Measurements from ENCODE around the gene PNLIPRP3.

GRCh38 chr10:116451711-116452337 is 24.2 kb downstream of the PNLIPRP3 start:
- no peak for TF ChIP-seq CTCF (IDR thresholded peaks at IDR 0.05)
- TF ChIP-seq GABPA (IDR thresholded peaks at IDR 0.05; ENCODE audit: low read depth), result no peak
- TF ChIP-seq ELF1 (IDR thresholded peaks at IDR 0.05), result no peak
- TF ChIP-seq REST (IDR thresholded peaks at IDR 0.05; ENCODE audit: low read depth, low read length), result no peak
- no peak for TF ChIP-seq SIN3A (IDR thresholded peaks at IDR 0.05; ENCODE audit: borderline replicate concordance, low read depth, low read length)
- no peak for TF ChIP-seq USF2 (IDR thresholded peaks at IDR 0.05; ENCODE audit: borderline replicate concordance, low read depth, low read length)
- TF ChIP-seq MAX (IDR thresholded peaks at IDR 0.05; ENCODE audit: low read depth), result no peak
- no peak for TF ChIP-seq IRF3 (IDR thresholded peaks at IDR 0.05; ENCODE audit: low read depth, low read length)
- TF ChIP-seq YY1 (IDR thresholded peaks at IDR 0.05; ENCODE audit: low read depth), result no peak
- no peak for TF ChIP-seq MXI1 (IDR thresholded peaks at IDR 0.05; ENCODE audit: low read depth, low read length)
